GM18508 (cell line): ENCODE measurements around the gene SIK2.
"Not testable (repeated sequence)": the region's sequence is repeated elsewhere in the genome, so short reads cannot be mapped to it uniquely, and the experiment has no call there.

ENCODE experiments used
- ATAC-seq: cut with Tn5 transposase; IDR thresholded peaks from one replicate; pipeline ENCODE4 v1.9.1; 2021; ENCODE audit warnings: moderate number of reproducible peaks; ENCODE audit not compliant: insufficient read depth, unreplicated experiment

SIK2 gene

GRCh38 chr11:111652184-111652583 is 49.9 kb downstream of the SIK2 start:
- no peak for ATAC-seq

- no peak for ATAC-seq
Observed at GRCh38 chr11:111654601-111655000, 52.4 kb downstream of the SIK2 start.

- no peak for ATAC-seq
Observed at GRCh38 chr11:111655924-111656323, 53.7 kb downstream of the SIK2 start.

GRCh38 chr11:111657905-111658304 is 55.7 kb downstream of the SIK2 start:
- not testable (repeated sequence) for ATAC-seq

- ATAC-seq = not testable (repeated sequence)
Observed at GRCh38 chr11:111658493-111658892, 56.2 kb downstream of the SIK2 start.

GRCh38 chr11:111659201-111660115 is 57.2 kb downstream of the SIK2 start:
- no peak for ATAC-seq

GRCh38 chr11:111660822-111661221 is 58.6 kb downstream of the SIK2 start:
- no peak for ATAC-seq

- no peak for ATAC-seq
Observed at GRCh38 chr11:111663820-111664219, 61.6 kb downstream of the SIK2 start.

GRCh38 chr11:111665777-111666176 is 63.5 kb downstream of the SIK2 start:
- ATAC-seq = no peak

- no peak for ATAC-seq
Observed at GRCh38 chr11:111668980-111669379, 66.7 kb downstream of the SIK2 start.

GRCh38 chr11:111671383-111671782 is 69.1 kb downstream of the SIK2 start:
- ATAC-seq = no peak

GRCh38 chr11:111672949-111673348 is 70.7 kb downstream of the SIK2 start:
- ATAC-seq = no peak

GRCh38 chr11:111674941-111675340 is 72.7 kb downstream of the SIK2 start:
- no peak for ATAC-seq

GRCh38 chr11:111675891-111676290 is 73.6 kb downstream of the SIK2 start:
- ATAC-seq = no peak

- ATAC-seq = no peak
Observed at GRCh38 chr11:111676878-111677585, 74.8 kb downstream of the SIK2 start.

GRCh38 chr11:111680486-111681175 is 78.4 kb downstream of the SIK2 start:
- ATAC-seq = no peak

GRCh38 chr11:111683806-111684205 is 81.6 kb downstream of the SIK2 start:
- ATAC-seq = no peak

GRCh38 chr11:111684251-111684650 is 82.0 kb downstream of the SIK2 start:
- ATAC-seq = no peak

- no peak for ATAC-seq
Observed at GRCh38 chr11:111688013-111688412, 85.8 kb downstream of the SIK2 start.

GRCh38 chr11:111691176-111691575 is 88.9 kb downstream of the SIK2 start:
- ATAC-seq = no peak

- no peak for ATAC-seq
Observed at GRCh38 chr11:111691741-111692140, 89.5 kb downstream of the SIK2 start.
